IMR-90 (cell line): ENCODE data around the gene PITPNB. TPM values are rescaled to one million over a fixed set of nuclear protein-coding genes. Genes with fewer than 3 reads are reported as not detected.

Source experiments
- ATAC-seq: fragments of 200-7000 bp; cut with Tn5 transposase; 2 replicates; pipeline ENCODE4 v1.9.1; 2020; ENCODE audit warnings: low read depth, mild to moderate bottlenecking, moderate library complexity
- BruUV-seq: library from RNA; stranded (reverse); fragments of 400-500 nt; replicated peaks from 2 replicates; lab custom pipeline; 2021; lab: Mats Ljungman, UMichigan
- CTCF ChIA-PET: fragments of 300-600 bp; formaldehyde crosslinking; extraction: SDS; loops from one replicate; lab custom pipeline; 2021; ENCODE audit warnings: antibody characterized with exemption; lab: Yijun Ruan, JAX
- POLR2A ChIA-PET: fragments of 300-600 bp; sonication (Branson Sonifier 250); formaldehyde crosslinking; loops from one replicate; lab custom pipeline; 2022; ENCODE audit warnings: antibody characterized with exemption; ENCODE audit not compliant: unreplicated experiment; lab: Charles Lee
- DNase-seq: peaks from one replicate; pipeline ENCODE4 v3.0.0; 2013
- H2AFZ ChIP-seq: replicated peaks from 2 replicates; pipeline ENCODE3; 2013; ENCODE audit warnings: low read length, mild to moderate bottlenecking; ENCODE audit not compliant: poor library complexity
- H2AK5ac ChIP-seq: 2 replicates; pipeline ENCODE4 v1.6.1; 2013; ENCODE audit warnings: low read depth, low read length, inconsistent platforms
- H2AK9ac ChIP-seq: replicated peaks from 2 replicates; pipeline ENCODE3; 2013; ENCODE audit warnings: mild to moderate bottlenecking, low read depth, low read length, moderate library complexity; ENCODE audit not compliant: poor library complexity
- H2BK120ac ChIP-seq: 2 replicates; pipeline ENCODE4 v1.6.1; 2013; ENCODE audit warnings: low read depth, low read length, inconsistent platforms
- H2BK15ac ChIP-seq: 3 replicates; pipeline ENCODE4 v1.6.1; 2013; ENCODE audit warnings: low read depth, low read length, inconsistent platforms
- H2BK20ac ChIP-seq: 2 replicates; pipeline ENCODE4 v1.6.1; 2013; ENCODE audit warnings: low read depth, mild to moderate bottlenecking, inconsistent platforms, low read length, moderate library complexity
- H2BK5ac ChIP-seq: 2 replicates; pipeline ENCODE4 v1.6.1; 2013; ENCODE audit warnings: mild to moderate bottlenecking, low read depth, low read length, inconsistent platforms; ENCODE audit not compliant: poor library complexity, severe bottlenecking
- H3K14ac ChIP-seq: replicated peaks from 2 replicates; pipeline ENCODE4 v1.6.1; 2013; ENCODE audit warnings: low read depth, low read length, inconsistent platforms
- H3K18ac ChIP-seq: 2 replicates; pipeline ENCODE4 v1.6.1; 2013; ENCODE audit warnings: low read depth, low read length, control low read depth
- H3K23ac ChIP-seq: 2 replicates; pipeline ENCODE4 v1.6.1; 2013; ENCODE audit warnings: low read depth, low read length, inconsistent platforms
- H3K27ac ChIP-seq: 2 replicates; pipeline ENCODE4 v1.5.1; 2013; ENCODE audit warnings: mild to moderate bottlenecking, control low read depth, low read length; ENCODE audit not compliant: insufficient read depth
- H3K27me3 ChIP-seq: 2 replicates; pipeline ENCODE4 v1.6.1; 2013; ENCODE audit warnings: low read length; ENCODE audit not compliant: control insufficient read depth, insufficient read depth
- H3K36me3 ChIP-seq: 2 replicates; pipeline ENCODE4 v1.6.1; 2013; ENCODE audit warnings: low read length, mixed read lengths; ENCODE audit not compliant: control insufficient read depth, insufficient read depth
- H3K4ac ChIP-seq: 2 replicates; pipeline ENCODE4 v1.6.1; 2013; ENCODE audit warnings: low read depth, low read length, inconsistent platforms
- H3K4me1 ChIP-seq: 2 replicates; pipeline ENCODE4 v1.6.1; 2013; ENCODE audit warnings: low read length, mixed read lengths; ENCODE audit not compliant: control insufficient read depth, insufficient read depth
- H3K4me2 ChIP-seq: 2 replicates; pipeline ENCODE4 v1.6.1; 2013; ENCODE audit warnings: low read depth, mild to moderate bottlenecking, control low read depth, low read length, moderate library complexity
- H3K4me3 ChIP-seq: 2 replicates; pipeline ENCODE4 v1.5.1; 2013; ENCODE audit warnings: low read depth, mild to moderate bottlenecking, control low read depth, low read length, moderate library complexity; ENCODE audit not compliant: insufficient read depth
- H3K56ac ChIP-seq: 2 replicates; pipeline ENCODE4 v1.6.1; 2013; ENCODE audit warnings: low read length, inconsistent platforms; ENCODE audit not compliant: insufficient read depth; ENCODE audit errors: extremely low read depth
- H3K79me1 ChIP-seq, 2 experiments: 2 replicates each; pipeline ENCODE4 v1.6.1; 2013; ENCODE audit warnings: low read length in 2 of 2, inconsistent platforms in 1 of 2, low read depth in 1 of 2
- H3K9ac ChIP-seq: 2 replicates; pipeline ENCODE4 v1.6.1; 2013; ENCODE audit warnings: low read depth, low read length, control low read depth
- H3K9me1 ChIP-seq: 2 replicates; pipeline ENCODE4 v1.6.1; 2013; ENCODE audit warnings: low read length, inconsistent platforms; ENCODE audit not compliant: insufficient read depth
- H3K9me3 ChIP-seq: 2 replicates; pipeline ENCODE4 v1.6.1; 2013; ENCODE audit warnings: low read length; ENCODE audit not compliant: control insufficient read depth, insufficient read depth
- H4K20me1 ChIP-seq: 2 replicates; pipeline ENCODE4 v1.6.1; 2013; ENCODE audit warnings: low read length, inconsistent platforms; ENCODE audit not compliant: insufficient read depth
- H4K5ac ChIP-seq: 2 replicates; pipeline ENCODE4 v1.6.1; 2013; ENCODE audit warnings: mild to moderate bottlenecking, low read depth, low read length, control low read depth
- H4K8ac ChIP-seq, 2 experiments: 2 replicates each; pipeline ENCODE4 v1.6.1; 2013; ENCODE audit warnings: low read depth in 2 of 2, low read length in 2 of 2, control low read depth in 1 of 2, inconsistent platforms in 1 of 2
- H4K91ac ChIP-seq: 2 replicates; pipeline ENCODE4 v1.6.1; 2013; ENCODE audit warnings: low read depth, low read length, inconsistent platforms; ENCODE audit not compliant: insufficient read depth
- CEBPB ChIP-seq: IDR thresholded peaks from 2 replicates; pipeline ENCODE4 v1.6.1; 2012; ENCODE audit warnings: low read depth, low read length, improper control_type of control experiment
- CHD1 ChIP-seq: IDR thresholded peaks from 2 replicates; pipeline ENCODE4 v1.6.1; 2012; ENCODE audit warnings: low read depth, low read length, improper control_type of control experiment
- FOS ChIP-seq: fragments of 150-350 bp; IDR thresholded peaks from 2 replicates; pipeline ENCODE4 v1.6.1; 2016; ENCODE audit warnings: low read depth, low read length
- MAZ ChIP-seq: IDR thresholded peaks from 2 replicates; pipeline ENCODE4 v1.6.1; 2012; ENCODE audit warnings: low read depth, mild to moderate bottlenecking, low read length, improper control_type of control experiment, moderate library complexity, borderline replicate concordance
- MXI1 ChIP-seq: IDR thresholded peaks from 2 replicates; pipeline ENCODE4 v1.6.1; 2012; ENCODE audit warnings: low read depth, mild to moderate bottlenecking, low read length, moderate library complexity, borderline replicate concordance
- NFE2L2 ChIP-seq: fragments of 150-350 bp; IDR thresholded peaks from 2 replicates; pipeline ENCODE4 v1.6.1; 2016; ENCODE audit warnings: low read depth, mild to moderate bottlenecking, low read length
- POLR2A ChIP-seq: IDR thresholded peaks from 2 replicates; pipeline ENCODE4 v1.6.1; 2012; ENCODE audit warnings: mild to moderate bottlenecking, low read depth, low read length
- RCOR1 ChIP-seq: IDR thresholded peaks from 2 replicates; pipeline ENCODE4 v1.6.1; 2012; ENCODE audit warnings: mild to moderate bottlenecking, low read length, improper control_type of control experiment; ENCODE audit not compliant: insufficient replicate concordance
- SMC3 ChIP-seq: fragments of 150-350 bp; IDR thresholded peaks from 2 replicates; pipeline ENCODE4 v1.6.1; 2016; ENCODE audit warnings: low read depth, mild to moderate bottlenecking, antibody characterized with exemption, low read length, moderate library complexity
- WGBS, 2 experiments: methylation state at CpG; one replicate each; pipeline versions ENCODE4 v1.1.5 to v1.1.7; 2013; ENCODE audit warnings: missing lambda C conversion rate in 2 of 2; ENCODE audit not compliant: insufficient read length in 1 of 2; ENCODE audit errors: extremely low coverage in 2 of 2; 5-methylcytosine and 5-hydroxymethylcytosine counted together
- dilution Hi-C: fragments of 300-500 bp; cut with HindIII; formaldehyde crosslinking; loops from one replicate; pipeline ENCODE4 v1.14.3; 2018; ENCODE audit warnings: low sequenced_read_pairs; ENCODE audit not compliant: unreplicated experiment
- in situ Hi-C: fragments of 300-500 bp; cut with MboI; formaldehyde crosslinking; loops from 3 replicates; pipeline ENCODE4 v1.14.3; 2019; ENCODE audit warnings: low sequenced_read_pairs, inconsistent platforms, mixed read lengths
- intact Hi-C: fragments of 100-400 bp; cut with micrococcal nuclease; formaldehyde crosslinking; loops from 2 replicates; pipeline ENCODE4 v1.10.0; 2022
- polyA plus RNA-seq, 3 experiments: library from polyadenylated mRNA; depleted of rRNA; stranded (reverse); fragments of >200 nt; gene quantifications; 2 replicates each; pipeline ENCODE4 v1.2.3, GENCODE V29; 2012; ENCODE audit warnings: low replicate concordance in 1 of 3
- total RNA-seq: library from RNA; depleted of rRNA; stranded (reverse); fragments of >200 nt; gene quantifications from 2 replicates; pipeline ENCODE4 v1.2.3, GENCODE V29; 2012
- TF ChIP-seq, protein P1 (sequence below): conservative IDR thresholded peaks from 2 replicates; pipeline ENCODE4 v1.5.1; 2012; ENCODE audit warnings: mild to moderate bottlenecking, low read depth, low read length, improper control_type of control experiment
- TF ChIP-seq, protein P2 (sequence below): fragments of 150-350 bp; IDR thresholded peaks from 2 replicates; pipeline ENCODE4 v1.6.1; 2017; ENCODE audit warnings: mild to moderate bottlenecking, antibody characterized with exemption, low read length, low read depth

The PITPNB gene
- total and polyA plus RNA-seq, 2 of the 4 experiments (the other 2 are of a cell fraction), result 19.7 to 54.5 TPM

DNA sequence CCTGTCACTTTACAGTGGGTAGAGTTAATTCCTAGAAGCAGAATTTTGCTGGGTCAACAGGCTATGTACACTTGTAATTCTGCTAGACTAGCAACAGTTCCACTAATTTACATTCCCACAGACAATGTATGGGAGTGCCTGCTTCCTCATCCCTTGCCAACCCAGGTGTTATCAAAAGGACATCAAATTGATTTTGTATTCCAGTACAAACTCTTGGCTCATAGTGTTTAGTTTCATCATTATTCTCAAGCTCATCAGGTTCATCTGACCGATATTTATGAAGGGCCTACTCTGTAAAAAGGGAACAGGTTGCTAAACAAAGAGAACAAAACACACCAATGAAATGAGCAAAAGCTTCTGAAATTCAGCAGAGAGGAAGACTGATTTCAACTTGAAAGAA lies 30.7 kb downstream of the PITPNB start:
- peak overlapping the region; percentile 26; the same call in 1 of the 2 replicates for H2BK20ac ChIP-seq
- POLR2A ChIA-PET, result interaction anchor here (0.6 kb wide), 1 partner anchor 25 kb away, joined by 24 read pairs; no protein-coding TSS in a partner anchor
- H2BK5ac ChIP-seq, result peak overlapping the region; percentile 55
- H3K27ac ChIP-seq, result no peak overlapping the region
- H3K23ac ChIP-seq, result no peak overlapping the region
- H3K27me3 ChIP-seq, result no peaks in the 10 kb centered on the region
- peaks cover 33% of the 10 kb centered on the region for H3K9me1 ChIP-seq
- CTCF ChIA-PET, result interaction anchor here (0.8 to 1.6 kb wide), 3 partner anchors 9 to 27 kb away, joined by 3 to 5 read pairs (median 4); no protein-coding TSS in a partner anchor
- no peak overlapping the region for H4K91ac ChIP-seq
- intact Hi-C loops, result no loop called here
- H4K5ac ChIP-seq, result peak overlapping the region; percentile 77; the same call in 1 of the 2 replicates
- peak overlapping the region; percentile 11; the same call in 1 of the 2 replicates for H2BK120ac ChIP-seq
- no peak overlapping the region for H2AK5ac ChIP-seq
- H2AK9ac ChIP-seq, result no peak overlapping the region
- H3K4me3 ChIP-seq, result no peak overlapping the region
- H3K79me1 ChIP-seq, result peaks cover 37 to 74% of the 10 kb centered on the region in 2 experiments
- H3K4me2 ChIP-seq, result no peak overlapping the region
- in situ Hi-C loops, result loop anchor here (5.0 to 10.0 kb wide), 2 partner anchors 119 to 696 kb away; no protein-coding TSS in a partner anchor
- H3K14ac ChIP-seq, result peak overlapping the region; percentile 43; the same call in 1 of the 2 replicates
- H3K9ac ChIP-seq, result no peak overlapping the region
- BruUV-seq, result no TSS peak
- H3K9me3 ChIP-seq, result no peaks in the 10 kb centered on the region
- H2AFZ ChIP-seq, result no peak overlapping the region
- ATAC-seq, result no peak
- peaks cover 48% of the 10 kb centered on the region for H3K36me3 ChIP-seq
- DNase-seq, result no peak
- no peak overlapping the region for H3K56ac ChIP-seq
- peak overlapping the region; percentile 37; the same call in 1 of the 2 replicates for H3K18ac ChIP-seq
- WGBS, 2 experiments, result no CpG with 5 or more reads among the region's 1 CpG
- H4K8ac ChIP-seq, result peak overlapping the region in 1 of 2 experiments; percentile 42; a peak in 2 of 4 replicates
- peaks cover 11% of the 10 kb centered on the region; the same call in 1 of the 2 replicates for H4K20me1 ChIP-seq
- H2BK15ac ChIP-seq, result no peak overlapping the region
- H3K4ac ChIP-seq, result peak overlapping the region; percentile 58; the same call in 1 of the 2 replicates
- H3K4me1 ChIP-seq, result peaks cover 31% of the 10 kb centered on the region
- dilution Hi-C loops, result no loop called here
- TF ChIP-seq MXI1, result no peak
- TF ChIP-seq NFE2L2, result no peak
- TF ChIP-seq, protein P1, sequence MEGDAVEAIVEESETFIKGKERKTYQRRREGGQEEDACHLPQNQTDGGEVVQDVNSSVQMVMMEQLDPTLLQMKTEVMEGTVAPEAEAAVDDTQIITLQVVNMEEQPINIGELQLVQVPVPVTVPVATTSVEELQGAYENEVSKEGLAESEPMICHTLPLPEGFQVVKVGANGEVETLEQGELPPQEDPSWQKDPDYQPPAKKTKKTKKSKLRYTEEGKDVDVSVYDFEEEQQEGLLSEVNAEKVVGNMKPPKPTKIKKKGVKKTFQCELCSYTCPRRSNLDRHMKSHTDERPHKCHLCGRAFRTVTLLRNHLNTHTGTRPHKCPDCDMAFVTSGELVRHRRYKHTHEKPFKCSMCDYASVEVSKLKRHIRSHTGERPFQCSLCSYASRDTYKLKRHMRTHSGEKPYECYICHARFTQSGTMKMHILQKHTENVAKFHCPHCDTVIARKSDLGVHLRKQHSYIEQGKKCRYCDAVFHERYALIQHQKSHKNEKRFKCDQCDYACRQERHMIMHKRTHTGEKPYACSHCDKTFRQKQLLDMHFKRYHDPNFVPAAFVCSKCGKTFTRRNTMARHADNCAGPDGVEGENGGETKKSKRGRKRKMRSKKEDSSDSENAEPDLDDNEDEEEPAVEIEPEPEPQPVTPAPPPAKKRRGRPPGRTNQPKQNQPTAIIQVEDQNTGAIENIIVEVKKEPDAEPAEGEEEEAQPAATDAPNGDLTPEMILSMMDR, result no peak
- TF ChIP-seq, protein P2, sequence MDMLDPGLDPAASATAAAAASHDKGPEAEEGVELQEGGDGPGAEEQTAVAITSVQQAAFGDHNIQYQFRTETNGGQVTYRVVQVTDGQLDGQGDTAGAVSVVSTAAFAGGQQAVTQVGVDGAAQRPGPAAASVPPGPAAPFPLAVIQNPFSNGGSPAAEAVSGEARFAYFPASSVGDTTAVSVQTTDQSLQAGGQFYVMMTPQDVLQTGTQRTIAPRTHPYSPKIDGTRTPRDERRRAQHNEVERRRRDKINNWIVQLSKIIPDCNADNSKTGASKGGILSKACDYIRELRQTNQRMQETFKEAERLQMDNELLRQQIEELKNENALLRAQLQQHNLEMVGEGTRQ, result no peak
- TF ChIP-seq CHD1, result no peak
- no peak for TF ChIP-seq CEBPB
- TF ChIP-seq POLR2A, result no peak
- TF ChIP-seq SMC3, result no peak
- TF ChIP-seq RCOR1, result no peak
- no peak for TF ChIP-seq FOS
- TF ChIP-seq MAZ, result no peak
